Measurements from ENCODE around the gene ERICH2. TPM values are rescaled to one million over a fixed set of nuclear protein-coding genes. Genes with fewer than 3 reads are reported as not detected.

The ERICH2 gene
- total and polyA plus RNA-seq, 2 of the 13 experiments (the other 11 are each of a cell fraction or from before 2014, with no cell fraction given), result not detected

DNA sequence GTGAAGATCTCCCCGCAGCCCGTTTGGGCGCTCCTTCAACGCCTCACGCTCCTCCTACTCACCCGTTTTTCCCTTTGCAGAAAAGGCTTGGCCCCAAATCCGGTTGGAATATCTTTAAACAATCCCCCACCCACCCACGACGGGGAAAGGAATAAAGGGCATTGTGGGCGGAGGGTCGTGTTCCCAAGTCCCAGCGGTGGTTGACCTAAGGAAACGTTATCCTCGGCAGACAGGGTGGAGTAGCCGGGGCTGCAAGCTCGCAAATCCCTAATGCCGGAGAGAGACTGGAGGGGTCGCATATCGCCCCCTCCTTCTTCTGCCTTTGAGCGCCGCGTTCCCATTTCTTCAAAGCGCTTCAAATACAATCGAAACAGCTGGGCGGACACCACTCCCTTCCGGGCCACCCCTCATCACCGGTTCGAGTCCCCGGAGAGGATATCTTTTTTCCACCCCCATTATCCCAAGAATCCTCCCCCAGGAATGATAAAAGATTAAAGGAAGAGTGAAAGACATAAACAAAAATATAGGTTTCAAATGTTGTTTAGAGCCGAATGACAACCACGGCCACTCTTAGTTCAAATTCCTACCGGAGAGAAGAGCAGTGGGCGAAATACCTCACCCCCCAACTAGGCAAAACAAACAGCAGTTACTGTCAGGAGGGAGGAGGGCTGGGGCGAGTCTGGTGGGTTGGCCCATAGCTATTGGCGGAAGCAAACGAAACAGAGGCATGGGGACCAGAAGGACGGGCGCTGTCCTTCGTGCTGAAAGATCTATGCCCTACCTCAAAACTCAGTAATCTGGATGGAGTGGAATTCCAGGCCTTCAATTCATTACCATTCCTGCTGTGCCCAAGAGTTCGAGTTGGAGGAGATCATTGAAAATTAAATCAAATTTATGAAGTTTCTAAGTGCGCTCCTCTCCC is 43.7 kb downstream of the ERICH2 start (continued):
- TF ChIP-seq, protein P1, sequence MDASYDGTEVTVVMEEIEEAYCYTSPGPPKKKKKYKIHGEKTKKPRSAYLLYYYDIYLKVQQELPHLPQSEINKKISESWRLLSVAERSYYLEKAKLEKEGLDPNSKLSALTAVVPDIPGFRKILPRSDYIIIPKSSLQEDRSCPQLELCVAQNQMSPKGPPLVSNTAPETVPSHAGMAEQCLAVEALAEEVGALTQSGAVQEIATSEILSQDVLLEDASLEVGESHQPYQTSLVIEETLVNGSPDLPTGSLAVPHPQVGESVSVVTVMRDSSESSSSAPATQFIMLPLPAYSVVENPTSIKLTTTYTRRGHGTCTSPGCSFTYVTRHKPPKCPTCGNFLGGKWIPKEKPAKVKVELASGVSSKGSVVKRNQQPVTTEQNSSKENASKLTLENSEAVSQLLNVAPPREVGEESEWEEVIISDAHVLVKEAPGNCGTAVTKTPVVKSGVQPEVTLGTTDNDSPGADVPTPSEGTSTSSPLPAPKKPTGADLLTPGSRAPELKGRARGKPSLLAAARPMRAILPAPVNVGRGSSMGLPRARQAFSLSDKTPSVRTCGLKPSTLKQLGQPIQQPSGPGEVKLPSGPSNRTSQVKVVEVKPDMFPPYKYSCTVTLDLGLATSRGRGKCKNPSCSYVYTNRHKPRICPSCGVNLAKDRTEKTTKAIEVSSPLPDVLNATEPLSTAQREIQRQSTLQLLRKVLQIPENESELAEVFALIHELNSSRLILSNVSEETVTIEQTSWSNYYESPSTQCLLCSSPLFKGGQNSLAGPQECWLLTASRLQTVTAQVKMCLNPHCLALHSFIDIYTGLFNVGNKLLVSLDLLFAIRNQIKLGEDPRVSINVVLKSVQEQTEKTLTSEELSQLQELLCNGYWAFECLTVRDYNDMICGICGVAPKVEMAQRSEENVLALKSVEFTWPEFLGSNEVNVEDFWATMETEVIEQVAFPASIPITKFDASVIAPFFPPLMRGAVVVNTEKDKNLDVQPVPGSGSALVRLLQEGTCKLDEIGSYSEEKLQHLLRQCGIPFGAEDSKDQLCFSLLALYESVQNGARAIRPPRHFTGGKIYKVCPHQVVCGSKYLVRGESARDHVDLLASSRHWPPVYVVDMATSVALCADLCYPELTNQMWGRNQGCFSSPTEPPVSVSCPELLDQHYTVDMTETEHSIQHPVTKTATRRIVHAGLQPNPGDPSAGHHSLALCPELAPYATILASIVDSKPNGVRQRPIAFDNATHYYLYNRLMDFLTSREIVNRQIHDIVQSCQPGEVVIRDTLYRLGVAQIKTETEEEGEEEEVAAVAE (CRISPR knock-in tag; IDR thresholded peaks at IDR 0.05; ENCODE audit: borderline replicate concordance), result 0 out of 2 replicates have a peak, but pooled peaks have one; percentile 38
- TF ChIP-seq, protein P2, sequence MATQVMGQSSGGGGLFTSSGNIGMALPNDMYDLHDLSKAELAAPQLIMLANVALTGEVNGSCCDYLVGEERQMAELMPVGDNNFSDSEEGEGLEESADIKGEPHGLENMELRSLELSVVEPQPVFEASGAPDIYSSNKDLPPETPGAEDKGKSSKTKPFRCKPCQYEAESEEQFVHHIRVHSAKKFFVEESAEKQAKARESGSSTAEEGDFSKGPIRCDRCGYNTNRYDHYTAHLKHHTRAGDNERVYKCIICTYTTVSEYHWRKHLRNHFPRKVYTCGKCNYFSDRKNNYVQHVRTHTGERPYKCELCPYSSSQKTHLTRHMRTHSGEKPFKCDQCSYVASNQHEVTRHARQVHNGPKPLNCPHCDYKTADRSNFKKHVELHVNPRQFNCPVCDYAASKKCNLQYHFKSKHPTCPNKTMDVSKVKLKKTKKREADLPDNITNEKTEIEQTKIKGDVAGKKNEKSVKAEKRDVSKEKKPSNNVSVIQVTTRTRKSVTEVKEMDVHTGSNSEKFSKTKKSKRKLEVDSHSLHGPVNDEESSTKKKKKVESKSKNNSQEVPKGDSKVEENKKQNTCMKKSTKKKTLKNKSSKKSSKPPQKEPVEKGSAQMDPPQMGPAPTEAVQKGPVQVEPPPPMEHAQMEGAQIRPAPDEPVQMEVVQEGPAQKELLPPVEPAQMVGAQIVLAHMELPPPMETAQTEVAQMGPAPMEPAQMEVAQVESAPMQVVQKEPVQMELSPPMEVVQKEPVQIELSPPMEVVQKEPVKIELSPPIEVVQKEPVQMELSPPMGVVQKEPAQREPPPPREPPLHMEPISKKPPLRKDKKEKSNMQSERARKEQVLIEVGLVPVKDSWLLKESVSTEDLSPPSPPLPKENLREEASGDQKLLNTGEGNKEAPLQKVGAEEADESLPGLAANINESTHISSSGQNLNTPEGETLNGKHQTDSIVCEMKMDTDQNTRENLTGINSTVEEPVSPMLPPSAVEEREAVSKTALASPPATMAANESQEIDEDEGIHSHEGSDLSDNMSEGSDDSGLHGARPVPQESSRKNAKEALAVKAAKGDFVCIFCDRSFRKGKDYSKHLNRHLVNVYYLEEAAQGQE (IDR thresholded peaks at IDR 0.05; ENCODE audit: borderline replicate concordance in 1 of 2, low read depth in 1 of 2, low read length in 2 of 2), result peak; percentile 97 to 99
- no peak for TF ChIP-seq IRF2 (CRISPR knock-in tag; IDR thresholded peaks at IDR 0.05)
- no peak for TF ChIP-seq SP140L (CRISPR knock-in tag; IDR thresholded peaks at IDR 0.05; ENCODE audit: borderline replicate concordance)
- peak; percentile 72; the same call in 1 of the 2 replicates for TF ChIP-seq ELF3 (CRISPR knock-in tag; IDR thresholded peaks at IDR 0.05)
- TF ChIP-seq MIER2 (CRISPR knock-in tag; IDR thresholded peaks at IDR 0.05), result peak; percentile 98
- 0 out of 2 replicates have a peak, but pooled peaks have one; percentile 73 for TF ChIP-seq CENPX (CRISPR knock-in tag; IDR thresholded peaks at IDR 0.05)
- no peak for TF ChIP-seq KDM6A (CRISPR knock-in tag; IDR thresholded peaks at IDR 0.05; ENCODE audit: low read depth)
- 0 out of 2 replicates have a peak, but pooled peaks have one; percentile 45 for TF ChIP-seq KLF6 (CRISPR knock-in tag; IDR thresholded peaks at IDR 0.05)
- TF ChIP-seq ZNF232 (CRISPR knock-in tag; IDR thresholded peaks at IDR 0.05; ENCODE audit: borderline replicate concordance), result 0 out of 2 replicates have a peak, but pooled peaks have one; percentile 67
- TF ChIP-seq, protein P3, sequence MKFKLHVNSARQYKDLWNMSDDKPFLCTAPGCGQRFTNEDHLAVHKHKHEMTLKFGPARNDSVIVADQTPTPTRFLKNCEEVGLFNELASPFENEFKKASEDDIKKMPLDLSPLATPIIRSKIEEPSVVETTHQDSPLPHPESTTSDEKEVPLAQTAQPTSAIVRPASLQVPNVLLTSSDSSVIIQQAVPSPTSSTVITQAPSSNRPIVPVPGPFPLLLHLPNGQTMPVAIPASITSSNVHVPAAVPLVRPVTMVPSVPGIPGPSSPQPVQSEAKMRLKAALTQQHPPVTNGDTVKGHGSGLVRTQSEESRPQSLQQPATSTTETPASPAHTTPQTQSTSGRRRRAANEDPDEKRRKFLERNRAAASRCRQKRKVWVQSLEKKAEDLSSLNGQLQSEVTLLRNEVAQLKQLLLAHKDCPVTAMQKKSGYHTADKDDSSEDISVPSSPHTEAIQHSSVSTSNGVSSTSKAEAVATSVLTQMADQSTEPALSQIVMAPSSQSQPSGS (CRISPR knock-in tag; IDR thresholded peaks at IDR 0.05), result 0 out of 2 replicates have a peak, but pooled peaks have one; percentile 25
- TF ChIP-seq, protein P4, sequence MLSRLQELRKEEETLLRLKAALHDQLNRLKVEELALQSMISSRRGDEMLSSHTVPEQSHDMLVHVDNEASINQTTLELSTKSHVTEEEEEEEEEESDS (CRISPR knock-in tag; IDR thresholded peaks at IDR 0.05; ENCODE audit: borderline replicate concordance), result 0 out of 2 replicates have a peak, but pooled peaks have one; percentile 28
- no peak for TF ChIP-seq KLF13 (CRISPR knock-in tag; IDR thresholded peaks at IDR 0.05)
- TF ChIP-seq, protein P5, sequence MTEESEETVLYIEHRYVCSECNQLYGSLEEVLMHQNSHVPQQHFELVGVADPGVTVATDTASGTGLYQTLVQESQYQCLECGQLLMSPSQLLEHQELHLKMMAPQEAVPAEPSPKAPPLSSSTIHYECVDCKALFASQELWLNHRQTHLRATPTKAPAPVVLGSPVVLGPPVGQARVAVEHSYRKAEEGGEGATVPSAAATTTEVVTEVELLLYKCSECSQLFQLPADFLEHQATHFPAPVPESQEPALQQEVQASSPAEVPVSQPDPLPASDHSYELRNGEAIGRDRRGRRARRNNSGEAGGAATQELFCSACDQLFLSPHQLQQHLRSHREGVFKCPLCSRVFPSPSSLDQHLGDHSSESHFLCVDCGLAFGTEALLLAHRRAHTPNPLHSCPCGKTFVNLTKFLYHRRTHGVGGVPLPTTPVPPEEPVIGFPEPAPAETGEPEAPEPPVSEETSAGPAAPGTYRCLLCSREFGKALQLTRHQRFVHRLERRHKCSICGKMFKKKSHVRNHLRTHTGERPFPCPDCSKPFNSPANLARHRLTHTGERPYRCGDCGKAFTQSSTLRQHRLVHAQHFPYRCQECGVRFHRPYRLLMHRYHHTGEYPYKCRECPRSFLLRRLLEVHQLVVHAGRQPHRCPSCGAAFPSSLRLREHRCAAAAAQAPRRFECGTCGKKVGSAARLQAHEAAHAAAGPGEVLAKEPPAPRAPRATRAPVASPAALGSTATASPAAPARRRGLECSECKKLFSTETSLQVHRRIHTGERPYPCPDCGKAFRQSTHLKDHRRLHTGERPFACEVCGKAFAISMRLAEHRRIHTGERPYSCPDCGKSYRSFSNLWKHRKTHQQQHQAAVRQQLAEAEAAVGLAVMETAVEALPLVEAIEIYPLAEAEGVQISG (CRISPR knock-in tag; IDR thresholded peaks at IDR 0.05), result 0 out of 2 replicates have a peak, but pooled peaks have one; percentile 23
